ENCODE data around the gene DTNB.

The DTNB gene

GRCh38 chr2:25400169-25400568, 273.2 kb downstream of the DTNB start:
- no peak for TF ChIP-seq EGR1 (IDR thresholded peaks at IDR 0.05)
- TF ChIP-seq ZBTB7A (IDR thresholded peaks at IDR 0.05; ENCODE audit: low read depth) = no peak
- no peak for TF ChIP-seq TEAD4 (IDR thresholded peaks at IDR 0.05)
- no peak for TF ChIP-seq USF1 (IDR thresholded peaks at IDR 0.05)

- TF ChIP-seq FOXM1 (IDR thresholded peaks at IDR 0.05; ENCODE audit: borderline replicate concordance, low read depth) (no peak), YY1 (IDR thresholded peaks at IDR 0.05; ENCODE audit: low read depth) (no peak), TEAD4 (IDR thresholded peaks at IDR 0.05) (no peak)
Measured at GRCh38 chr2:25398534-25398933, 274.8 kb downstream of the DTNB start.

GRCh38 chr2:25397777-25398176, 275.6 kb downstream of the DTNB start:
- TF ChIP-seq USF1 (IDR thresholded peaks at IDR 0.05) (no peak), MAX (IDR thresholded peaks at IDR 0.05) (no peak), EP300 (IDR thresholded peaks at IDR 0.05; ENCODE audit: borderline replicate concordance) (no peak), REST (IDR thresholded peaks at IDR 0.05; ENCODE audit: low read depth) (no peak), ZBTB7A (IDR thresholded peaks at IDR 0.05; ENCODE audit: low read depth) (no peak), CREB1 (IDR thresholded peaks at IDR 0.05; ENCODE audit: low read depth) (no peak), RAD21 (IDR thresholded peaks at IDR 0.05; ENCODE audit: low read depth) (no peak), YY1 (IDR thresholded peaks at IDR 0.05; ENCODE audit: low read depth) (no peak), CEBPB (IDR thresholded peaks at IDR 0.05) (no peak), EGR1 (IDR thresholded peaks at IDR 0.05) (no peak), TCF12 (IDR thresholded peaks at IDR 0.05; ENCODE audit: low read depth) (no peak), FOXM1 (IDR thresholded peaks at IDR 0.05; ENCODE audit: borderline replicate concordance, low read depth) (no peak), TAF1 (IDR thresholded peaks at IDR 0.05; ENCODE audit: low read depth) (no peak), TEAD4 (IDR thresholded peaks at IDR 0.05) (no peak), NFIC (IDR thresholded peaks at IDR 0.05) (no peak)

- no peak for TF ChIP-seq CREB1 (IDR thresholded peaks at IDR 0.05; ENCODE audit: low read depth)
Measured at GRCh38 chr2:25389161-25389560, 284.2 kb downstream of the DTNB start.

GRCh38 chr2:25388491-25388890, 284.9 kb downstream of the DTNB start:
- no peak for TF ChIP-seq REST (IDR thresholded peaks at IDR 0.05; ENCODE audit: low read depth)
- TF ChIP-seq RAD21 (IDR thresholded peaks at IDR 0.05; ENCODE audit: low read depth) = no peak
- TF ChIP-seq TCF12 (IDR thresholded peaks at IDR 0.05; ENCODE audit: low read depth) = no peak
- no peak for TF ChIP-seq CEBPB (IDR thresholded peaks at IDR 0.05)
- TF ChIP-seq TEAD4 (IDR thresholded peaks at IDR 0.05) = no peak
- TF ChIP-seq EGR1 (IDR thresholded peaks at IDR 0.05) = no peak
- no peak for TF ChIP-seq TAF1 (IDR thresholded peaks at IDR 0.05; ENCODE audit: low read depth)
- TF ChIP-seq USF1 (IDR thresholded peaks at IDR 0.05) = no peak
- no peak for TF ChIP-seq ZBTB7A (IDR thresholded peaks at IDR 0.05; ENCODE audit: low read depth)

- TF ChIP-seq MAX (IDR thresholded peaks at IDR 0.05) (no peak), TCF12 (IDR thresholded peaks at IDR 0.05; ENCODE audit: low read depth) (no peak), CEBPB (IDR thresholded peaks at IDR 0.05) (no peak), RAD21 (IDR thresholded peaks at IDR 0.05; ENCODE audit: low read depth) (no peak), USF1 (IDR thresholded peaks at IDR 0.05) (no peak), TEAD4 (IDR thresholded peaks at IDR 0.05) (no peak), TAF1 (IDR thresholded peaks at IDR 0.05; ENCODE audit: low read depth) (no peak)
Measured at GRCh38 chr2:25387876-25388449, 285.4 kb downstream of the DTNB start.
